T-helper 1 cell treated with Interleukin-12 subunit alpha and Interleukin-12 subunit beta and Interleukin-4 antibody, amounts not matched to agents 30 μg/mL and 1 μg/mL, for 36 hours (primary cell): Measurements from ENCODE around the gene RBM33.

ENCODE experiments used
- H3K27ac Mint-ChIP-seq: one replicate; pipeline ENCODE4 v1.8.0; 2021; ENCODE audit warnings: mild to moderate bottlenecking, mixed read lengths
- H3K27me3 Mint-ChIP-seq: one replicate; pipeline ENCODE4 v1.8.0; 2021; ENCODE audit warnings: low read depth, mixed read lengths
- H3K36me3 Mint-ChIP-seq: one replicate; pipeline ENCODE4 v1.8.0; 2021; ENCODE audit warnings: low read depth, mixed read lengths
- H3K4me1 Mint-ChIP-seq: one replicate; pipeline ENCODE4 v1.8.0; 2021; ENCODE audit warnings: low read depth, mixed read lengths
- H3K4me3 Mint-ChIP-seq: one replicate; pipeline ENCODE4 v1.8.0; 2021; ENCODE audit warnings: mild to moderate bottlenecking, moderate library complexity, mixed read lengths
- H3K9me3 Mint-ChIP-seq: one replicate; pipeline ENCODE4 v1.8.0; 2021; ENCODE audit warnings: mixed read lengths

RBM33 gene

GRCh38 chr7:155791836-155792235 is 147.4 kb downstream of the RBM33 start:
- H3K9me3 Mint-ChIP-seq: no peaks in the 10 kb centered on the region
- H3K27ac Mint-ChIP-seq: no peak overlapping the region
- peaks cover 7% of the 10 kb centered on the region for H3K27me3 Mint-ChIP-seq
- H3K4me3 Mint-ChIP-seq: no peak overlapping the region
- H3K4me1 Mint-ChIP-seq: peaks cover 2% of the 10 kb centered on the region
- peaks cover 3% of the 10 kb centered on the region for H3K36me3 Mint-ChIP-seq

DNA sequence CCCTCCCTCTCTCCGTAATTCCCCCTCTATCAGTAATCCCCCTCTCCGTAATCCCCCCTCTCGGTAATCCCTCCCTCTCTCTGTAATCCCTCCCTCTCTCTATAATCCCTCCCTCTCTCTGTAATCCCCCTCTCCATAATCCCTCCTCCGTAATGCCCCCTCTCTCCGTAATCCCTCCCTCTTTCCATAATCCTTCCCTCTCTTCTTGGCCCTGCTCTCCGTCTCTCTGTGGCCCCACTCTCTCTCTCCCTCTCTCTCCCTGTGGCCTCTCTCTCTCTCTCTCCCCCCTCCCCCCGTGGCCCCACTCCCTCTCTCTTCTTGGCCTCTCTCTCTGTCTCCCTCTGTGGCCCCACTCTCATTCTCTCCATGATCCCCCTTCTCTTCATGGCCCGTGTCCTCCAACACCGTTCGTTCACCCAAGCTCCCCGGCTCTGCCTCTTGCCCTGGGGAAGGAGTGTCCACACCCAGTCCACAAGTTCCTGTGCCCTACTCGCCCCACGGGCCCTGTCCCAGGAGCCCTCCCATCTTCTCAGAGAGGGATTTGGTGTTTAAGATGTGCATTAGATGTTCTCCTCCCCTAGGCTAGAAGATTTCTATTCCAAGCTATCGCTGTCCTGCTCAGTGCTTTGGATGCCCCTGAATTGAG is 148.0 kb downstream of the RBM33 start:
- H3K27me3 Mint-ChIP-seq: peaks cover 7% of the 10 kb centered on the region
- no peak overlapping the region for H3K4me3 Mint-ChIP-seq
- H3K9me3 Mint-ChIP-seq: no peaks in the 10 kb centered on the region
- peaks cover 2% of the 10 kb centered on the region for H3K4me1 Mint-ChIP-seq
- H3K27ac Mint-ChIP-seq: no peak overlapping the region
- peaks cover 3% of the 10 kb centered on the region for H3K36me3 Mint-ChIP-seq

- Mint-ChIP-seq H3K9me3 (no peaks in the 10 kb centered on the region), H3K27me3 (peaks cover under 1% of the 10 kb centered on the region), H3K4me3 (no peak overlapping the region), H3K27ac (no peak overlapping the region), H3K4me1 (no peaks in the 10 kb centered on the region), H3K36me3 (no peaks in the 10 kb centered on the region)
Observed at GRCh38 chr7:155792999-155793560, 148.6 kb downstream of the RBM33 start.

GRCh38 chr7:155793720-155794119 is 149.3 kb downstream of the RBM33 start:
- no peak overlapping the region for H3K27ac Mint-ChIP-seq
- H3K36me3 Mint-ChIP-seq: no peaks in the 10 kb centered on the region
- H3K9me3 Mint-ChIP-seq: no peaks in the 10 kb centered on the region
- no peak overlapping the region for H3K4me3 Mint-ChIP-seq
- peaks cover 7% of the 10 kb centered on the region for H3K27me3 Mint-ChIP-seq
- H3K4me1 Mint-ChIP-seq: peaks cover 4% of the 10 kb centered on the region

DNA sequence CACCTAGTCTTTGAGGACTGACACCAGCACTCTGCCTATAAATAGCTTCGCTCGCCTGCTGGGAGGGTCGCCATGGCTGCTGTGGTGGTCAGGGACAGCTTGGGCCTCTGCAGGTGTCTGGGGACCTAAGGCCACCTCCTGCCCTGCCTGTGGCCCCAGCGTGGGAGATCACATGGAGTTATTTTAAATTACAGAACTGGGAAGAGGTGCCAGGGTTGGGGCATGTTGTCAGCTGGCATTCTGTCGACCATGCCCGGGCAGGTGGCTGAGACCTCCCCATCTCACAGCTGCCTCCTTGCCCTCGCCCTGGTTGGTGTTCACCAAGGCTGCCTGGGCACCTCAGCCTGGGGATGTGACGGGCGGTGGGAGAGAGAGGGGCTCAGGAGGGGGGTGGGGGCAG is 149.7 kb downstream of the RBM33 start:
- no peak overlapping the region for H3K4me3 Mint-ChIP-seq
- no peak overlapping the region for H3K27ac Mint-ChIP-seq
- H3K9me3 Mint-ChIP-seq: no peaks in the 10 kb centered on the region
- peaks cover 5% of the 10 kb centered on the region for H3K4me1 Mint-ChIP-seq
- no peaks in the 10 kb centered on the region for H3K36me3 Mint-ChIP-seq
- peaks cover 12% of the 10 kb centered on the region for H3K27me3 Mint-ChIP-seq

DNA sequence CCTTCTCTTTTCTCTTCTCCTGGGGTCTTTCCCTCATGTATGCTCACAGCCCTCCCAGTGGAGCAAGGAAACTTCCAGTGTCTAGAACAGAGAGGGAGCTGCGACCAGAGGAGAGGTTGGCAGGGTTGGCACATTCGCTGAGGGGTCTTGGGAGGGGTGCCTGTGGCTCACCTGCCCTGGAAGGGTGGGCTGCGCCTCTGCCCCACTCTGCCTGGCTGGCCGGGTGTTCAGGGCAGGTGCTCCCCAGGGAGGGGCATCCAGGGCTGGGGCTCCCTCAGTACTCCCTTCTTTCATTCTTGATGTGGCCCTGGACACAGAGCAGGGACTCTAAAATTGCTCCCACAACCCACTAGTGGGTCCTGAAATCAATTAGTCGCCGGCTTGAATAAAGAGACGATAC is 150.9 kb downstream of the RBM33 start:
- H3K36me3 Mint-ChIP-seq: no peaks in the 10 kb centered on the region
- H3K27ac Mint-ChIP-seq: no peak overlapping the region
- H3K9me3 Mint-ChIP-seq: no peaks in the 10 kb centered on the region
- H3K4me3 Mint-ChIP-seq: no peak overlapping the region
- H3K4me1 Mint-ChIP-seq: peaks cover 7% of the 10 kb centered on the region
- peaks cover 24% of the 10 kb centered on the region for H3K27me3 Mint-ChIP-seq

- no peaks in the 10 kb centered on the region for H3K9me3 Mint-ChIP-seq
- H3K4me1 Mint-ChIP-seq: peaks cover 7% of the 10 kb centered on the region
- no peaks in the 10 kb centered on the region for H3K36me3 Mint-ChIP-seq
- no peak overlapping the region for H3K4me3 Mint-ChIP-seq
- no peak overlapping the region for H3K27ac Mint-ChIP-seq
- H3K27me3 Mint-ChIP-seq: peaks cover 29% of the 10 kb centered on the region
Observed at GRCh38 chr7:155795951-155796350, 151.5 kb downstream of the RBM33 start.

DNA sequence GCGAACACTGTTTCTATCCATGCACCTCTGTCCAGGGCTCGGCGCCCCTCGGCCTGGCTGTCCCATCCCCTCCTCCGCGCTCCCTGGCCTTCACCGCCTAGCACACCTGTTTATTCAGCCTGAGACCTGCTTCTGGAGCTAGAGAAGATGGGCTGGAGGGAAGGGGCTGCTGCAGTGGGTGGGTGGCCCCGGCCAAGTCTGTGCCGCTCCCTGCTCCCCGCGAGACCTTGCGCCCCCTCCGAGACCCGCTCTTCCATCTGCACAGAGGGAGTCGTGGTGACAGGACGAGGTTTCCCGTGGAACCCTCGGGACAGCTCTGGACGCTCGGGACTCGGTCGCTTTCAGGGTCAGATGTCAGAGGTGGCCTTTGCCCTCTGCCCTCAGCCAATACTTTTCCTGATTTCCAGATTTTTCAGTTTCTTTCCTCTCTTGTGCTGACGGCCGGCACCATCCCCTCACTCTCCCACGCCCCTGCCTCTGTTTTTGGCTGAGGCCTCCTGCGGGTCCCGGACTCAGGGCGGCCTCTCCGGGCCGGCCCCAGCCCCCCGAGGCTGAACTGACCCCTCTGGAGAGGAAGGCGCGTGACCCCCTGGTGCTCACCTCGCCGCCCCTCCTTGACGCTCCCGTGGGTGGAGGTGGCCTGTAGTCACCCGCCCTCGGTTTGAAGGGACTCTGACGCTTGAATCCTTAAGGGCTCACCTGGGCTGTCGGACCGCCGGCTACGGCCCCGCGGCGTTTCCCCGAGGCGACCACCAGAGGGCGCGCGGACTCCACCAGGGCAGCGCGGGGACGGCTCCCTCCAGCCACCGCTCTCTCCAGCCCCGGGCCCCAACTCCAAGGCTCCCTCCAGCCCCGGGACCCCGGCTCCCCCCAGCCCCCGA is 152.2 kb downstream of the RBM33 start:
- H3K27ac Mint-ChIP-seq: no peak overlapping the region
- H3K27me3 Mint-ChIP-seq: peaks cover 36% of the 10 kb centered on the region
- H3K4me3 Mint-ChIP-seq: no peak overlapping the region
- H3K4me1 Mint-ChIP-seq: peaks cover 7% of the 10 kb centered on the region
- no peaks in the 10 kb centered on the region for H3K36me3 Mint-ChIP-seq
- H3K9me3 Mint-ChIP-seq: no peaks in the 10 kb centered on the region

DNA sequence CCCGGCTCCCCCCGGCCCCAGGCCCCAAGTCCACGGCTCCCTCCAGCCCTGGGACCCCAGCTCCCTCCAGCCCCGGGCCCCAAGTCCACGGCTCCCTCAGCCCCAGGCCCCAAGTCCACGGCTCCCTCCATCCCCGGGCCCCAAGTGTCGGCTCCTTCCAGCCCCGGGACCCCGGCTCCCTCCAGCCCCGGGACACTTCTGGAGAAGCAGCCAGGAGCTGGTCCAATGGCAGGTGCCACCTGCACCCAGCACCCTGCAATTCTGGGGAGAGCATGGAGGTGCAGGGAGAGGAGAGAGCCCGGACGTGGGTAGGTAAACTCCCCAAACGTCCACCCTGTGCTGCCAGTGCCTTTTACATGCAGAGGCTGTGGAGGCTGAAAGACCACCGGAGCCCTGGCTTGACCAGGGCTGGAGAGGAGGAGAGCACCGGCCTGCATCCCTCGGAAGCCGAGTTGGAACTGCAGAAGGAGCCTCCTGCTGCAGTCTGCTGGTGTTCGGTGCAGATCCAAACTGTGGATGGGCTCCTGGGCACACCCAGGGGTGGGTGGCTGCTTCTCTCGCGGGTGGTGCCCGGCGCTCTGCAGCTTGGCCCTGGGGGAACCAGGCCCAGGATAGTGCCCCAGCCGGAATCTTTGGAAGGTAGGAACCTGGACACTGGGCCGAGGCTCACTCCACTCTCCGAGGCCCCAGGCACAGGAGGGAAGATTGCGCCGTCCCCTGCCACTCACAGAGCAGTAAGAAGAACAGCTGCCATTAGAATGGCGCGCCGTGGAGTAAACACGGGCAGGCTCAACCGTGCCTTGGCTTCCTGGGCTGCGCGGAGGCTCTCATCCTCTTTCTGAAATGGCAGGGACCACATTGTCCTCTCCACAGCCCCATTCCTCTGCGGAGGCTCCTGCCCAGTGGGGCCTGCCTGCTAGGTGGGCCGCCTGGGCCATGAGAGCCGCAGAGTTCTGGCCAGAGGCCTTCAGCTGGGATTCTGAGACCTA is 153.1 kb downstream of the RBM33 start:
- Mint-ChIP-seq H3K4me3 (no peak overlapping the region), H3K36me3 (peaks cover 1% of the 10 kb centered on the region), H3K27me3 (peaks cover 43% of the 10 kb centered on the region), H3K4me1 (peaks cover 8% of the 10 kb centered on the region), H3K27ac (no peak overlapping the region), H3K9me3 (no peaks in the 10 kb centered on the region)

- H3K27ac Mint-ChIP-seq: no peak overlapping the region
- H3K27me3 Mint-ChIP-seq: peaks cover 50% of the 10 kb centered on the region
- no peak overlapping the region for H3K4me3 Mint-ChIP-seq
- H3K9me3 Mint-ChIP-seq: no peaks in the 10 kb centered on the region
- H3K36me3 Mint-ChIP-seq: peaks cover 1% of the 10 kb centered on the region
- H3K4me1 Mint-ChIP-seq: peaks cover 10% of the 10 kb centered on the region
Observed at GRCh38 chr7:155798673-155799439, 154.4 kb downstream of the RBM33 start.

GRCh38 chr7:155799514-155799913 is 155.1 kb downstream of the RBM33 start:
- H3K4me1 Mint-ChIP-seq: peaks cover 13% of the 10 kb centered on the region
- H3K27ac Mint-ChIP-seq: no peak overlapping the region
- H3K4me3 Mint-ChIP-seq: no peak overlapping the region
- peaks cover 1% of the 10 kb centered on the region for H3K36me3 Mint-ChIP-seq
- H3K27me3 Mint-ChIP-seq: peaks cover 55% of the 10 kb centered on the region
- no peaks in the 10 kb centered on the region for H3K9me3 Mint-ChIP-seq

- H3K4me1 Mint-ChIP-seq: peaks cover 15% of the 10 kb centered on the region
Observed at GRCh38 chr7:155800301-155800700, 155.8 kb downstream of the RBM33 start.

DNA sequence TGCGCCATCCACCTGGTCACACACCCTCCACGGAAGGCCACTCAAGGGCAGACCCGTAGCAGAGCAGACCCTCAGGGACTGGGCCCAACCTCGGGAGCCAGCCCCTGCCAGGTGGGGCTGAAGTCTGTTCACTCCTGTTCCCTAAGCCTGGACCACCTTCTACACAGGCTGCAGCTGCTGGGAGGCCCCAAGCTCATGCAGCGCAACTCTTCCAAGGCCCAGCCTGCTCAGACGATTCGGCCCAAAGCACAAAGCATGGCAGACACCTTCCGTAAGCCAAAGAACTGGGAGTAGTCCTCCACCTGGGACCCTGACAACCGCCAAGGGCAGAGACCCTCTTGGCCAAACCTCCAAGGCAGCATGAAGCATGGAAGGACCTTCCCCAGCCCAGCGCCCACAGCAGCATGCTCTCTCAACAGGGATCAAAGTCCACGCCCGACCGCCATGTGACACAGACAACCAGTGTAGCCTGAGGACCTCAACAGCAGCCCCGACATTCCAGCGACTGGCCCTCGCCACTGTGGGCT is 156.3 kb downstream of the RBM33 start:
- H3K27ac Mint-ChIP-seq: no peak overlapping the region
- no peak overlapping the region for H3K4me3 Mint-ChIP-seq
- H3K9me3 Mint-ChIP-seq: no peaks in the 10 kb centered on the region
- H3K36me3 Mint-ChIP-seq: peaks cover 1% of the 10 kb centered on the region
- H3K27me3 Mint-ChIP-seq: peaks cover 61% of the 10 kb centered on the region
- H3K4me1 Mint-ChIP-seq: peaks cover 16% of the 10 kb centered on the region

More at GRCh38 chr7:155800301-155800700, 155.8 kb downstream of the RBM33 start:
- no peak overlapping the region for H3K4me3 Mint-ChIP-seq
- H3K9me3 Mint-ChIP-seq: no peaks in the 10 kb centered on the region
- peaks cover 59% of the 10 kb centered on the region for H3K27me3 Mint-ChIP-seq
- peaks cover 1% of the 10 kb centered on the region for H3K36me3 Mint-ChIP-seq
- no peak overlapping the region for H3K27ac Mint-ChIP-seq
